Neutrophil (primary cell): Measurements from ENCODE around the gene UST.

Experiments
- H3K27ac ChIP-seq: fragments of 200-600 bp; sonication (generic); 2 replicates; pipeline ENCODE4 v1.5.1; 2016; ENCODE audit warnings: mild to moderate bottlenecking, moderate library complexity
- H3K27me3 ChIP-seq: fragments of 200-600 bp; sonication (generic); 2 replicates; pipeline ENCODE4 v1.6.0; 2016; ENCODE audit warnings: mild to moderate bottlenecking
- H3K36me3 ChIP-seq: fragments of 200-600 bp; sonication (generic); 2 replicates; pipeline ENCODE4 v1.5.1; 2017
- H3K4me1 ChIP-seq, 2 experiments: fragments of 200-600 bp in 1 of 2; sonication (generic) in 1 of 2; 1 replicate in 1 of 2; 2 replicates in 1 of 2; pipeline versions ENCODE4 v1.5.1 to v1.6.1; 2013 to 2016; ENCODE audit warnings: low read depth in 1 of 2, low read length in 1 of 2, mild to moderate bottlenecking in 1 of 2, moderate library complexity in 1 of 2; ENCODE audit not compliant: control insufficient read depth in 1 of 2, insufficient read depth in 1 of 2
- H3K4me3 ChIP-seq, 2 experiments: fragments of 200-600 bp in 1 of 2; sonication (generic) in 1 of 2; 1 replicate in 1 of 2; 2 replicates in 1 of 2; pipeline ENCODE4 v1.5.1; 2013 to 2016; ENCODE audit warnings: low read depth in 1 of 2, low read length in 1 of 2, mild to moderate bottlenecking in 1 of 2, moderate library complexity in 1 of 2
- H3K9me3 ChIP-seq: fragments of 200-600 bp; sonication (generic); 2 replicates; pipeline ENCODE4 v1.5.1; 2016
- CTCF ChIP-seq: fragments of 200-600 bp; sonication (generic); IDR thresholded peaks from 2 replicates; pipeline ENCODE4 v1.5.1; 2016; ENCODE audit warnings: antibody characterized with exemption

UST gene

GRCh38 chr6:148986608-148987007 is 239.8 kb downstream of the UST start:
- Histone ChIP-seq H3K27me3 (no peaks in the 10 kb centered on the region), H3K4me3 (no peak overlapping the region), H3K27ac (no peak overlapping the region), H3K4me1 (no peaks in the 10 kb centered on the region), H3K36me3 (no peaks in the 10 kb centered on the region), H3K9me3 (no peaks in the 10 kb centered on the region)
- TF ChIP-seq CTCF = no peak

- H3K4me1 ChIP-seq = no peaks in the 10 kb centered on the region
- H3K36me3 ChIP-seq = no peaks in the 10 kb centered on the region
- no peak overlapping the region for H3K4me3 ChIP-seq
- TF ChIP-seq CTCF = no peak
- no peaks in the 10 kb centered on the region for H3K27me3 ChIP-seq
- no peaks in the 10 kb centered on the region for H3K9me3 ChIP-seq
- H3K27ac ChIP-seq = no peak overlapping the region
Measured at GRCh38 chr6:148987982-148988381, 241.2 kb downstream of the UST start.

GRCh38 chr6:148989585-148989984 is 242.8 kb downstream of the UST start:
- H3K27me3 ChIP-seq = no peaks in the 10 kb centered on the region
- no peaks in the 10 kb centered on the region for H3K4me1 ChIP-seq
- H3K9me3 ChIP-seq = no peaks in the 10 kb centered on the region
- no peak for TF ChIP-seq CTCF
- no peaks in the 10 kb centered on the region for H3K36me3 ChIP-seq
- no peak overlapping the region for H3K4me3 ChIP-seq
- no peak overlapping the region for H3K27ac ChIP-seq

GRCh38 chr6:148990403-148990802 is 243.6 kb downstream of the UST start:
- Histone ChIP-seq H3K4me1 (no peaks in the 10 kb centered on the region), H3K36me3 (no peaks in the 10 kb centered on the region), H3K9me3 (no peaks in the 10 kb centered on the region), H3K4me3 (no peak overlapping the region), H3K27ac (no peak overlapping the region), H3K27me3 (no peaks in the 10 kb centered on the region)
- no peak for TF ChIP-seq CTCF

GRCh38 chr6:148996815-148997214 is 250.0 kb downstream of the UST start:
- Histone ChIP-seq H3K36me3 (no peaks in the 10 kb centered on the region), H3K9me3 (no peaks in the 10 kb centered on the region), H3K4me3 (no peak overlapping the region), H3K27me3 (no peaks in the 10 kb centered on the region), H3K27ac (no peak overlapping the region), H3K4me1 (no peaks in the 10 kb centered on the region)
- no peak for TF ChIP-seq CTCF

- H3K9me3 ChIP-seq = no peaks in the 10 kb centered on the region
- no peaks in the 10 kb centered on the region for H3K27me3 ChIP-seq
- no peak overlapping the region for H3K4me3 ChIP-seq
- no peak overlapping the region for H3K27ac ChIP-seq
- no peak for TF ChIP-seq CTCF
- H3K36me3 ChIP-seq = no peaks in the 10 kb centered on the region
- no peaks in the 10 kb centered on the region for H3K4me1 ChIP-seq
Measured at GRCh38 chr6:148997865-148998264, 251.0 kb downstream of the UST start.
